D721Med (cell line): ENCODE measurements around the gene ATP8B1.

Experiments
- DNase-seq: peaks from one replicate; pipeline ENCODE4 v3.0.0; 2011; ENCODE audit warnings: low spot score; ENCODE audit not compliant: insufficient read length
- FAIRE-seq: peaks from 2 replicates; lab custom pipeline; 2011; peaks lifted over from hg19 to GRCh38; lab: Jason Lieb, UNC
- TF ChIP-seq, protein P1 (sequence below): IDR thresholded peaks from 2 replicates; pipeline ENCODE4 v1.5.1; 2012; ENCODE audit warnings: mild to moderate bottlenecking, control low read depth; ENCODE audit not compliant: insufficient read depth; ENCODE audit errors: missing control alignments

The ATP8B1 gene

DNA sequence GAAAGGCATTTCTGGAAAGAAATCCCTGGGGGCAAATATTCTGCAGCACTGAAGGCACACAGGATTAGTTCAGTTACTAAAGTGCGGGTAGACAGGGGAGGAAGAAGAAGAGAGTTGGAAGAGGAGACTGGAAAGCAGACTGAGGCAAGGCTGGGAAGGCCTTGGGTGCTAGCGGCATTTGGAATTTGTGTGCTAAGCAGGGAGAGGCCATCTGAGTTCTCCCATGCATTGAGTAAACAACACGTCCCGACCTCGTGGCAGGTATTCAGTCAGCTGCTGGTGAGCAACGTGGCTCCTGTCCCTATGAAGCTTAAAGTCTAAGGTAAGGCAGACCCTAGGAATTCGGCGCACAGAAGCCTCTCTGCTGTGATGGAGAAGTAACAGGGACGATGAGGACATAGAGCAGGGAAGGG is 30.7 kb downstream of the ATP8B1 start:
- TF ChIP-seq, protein P1, sequence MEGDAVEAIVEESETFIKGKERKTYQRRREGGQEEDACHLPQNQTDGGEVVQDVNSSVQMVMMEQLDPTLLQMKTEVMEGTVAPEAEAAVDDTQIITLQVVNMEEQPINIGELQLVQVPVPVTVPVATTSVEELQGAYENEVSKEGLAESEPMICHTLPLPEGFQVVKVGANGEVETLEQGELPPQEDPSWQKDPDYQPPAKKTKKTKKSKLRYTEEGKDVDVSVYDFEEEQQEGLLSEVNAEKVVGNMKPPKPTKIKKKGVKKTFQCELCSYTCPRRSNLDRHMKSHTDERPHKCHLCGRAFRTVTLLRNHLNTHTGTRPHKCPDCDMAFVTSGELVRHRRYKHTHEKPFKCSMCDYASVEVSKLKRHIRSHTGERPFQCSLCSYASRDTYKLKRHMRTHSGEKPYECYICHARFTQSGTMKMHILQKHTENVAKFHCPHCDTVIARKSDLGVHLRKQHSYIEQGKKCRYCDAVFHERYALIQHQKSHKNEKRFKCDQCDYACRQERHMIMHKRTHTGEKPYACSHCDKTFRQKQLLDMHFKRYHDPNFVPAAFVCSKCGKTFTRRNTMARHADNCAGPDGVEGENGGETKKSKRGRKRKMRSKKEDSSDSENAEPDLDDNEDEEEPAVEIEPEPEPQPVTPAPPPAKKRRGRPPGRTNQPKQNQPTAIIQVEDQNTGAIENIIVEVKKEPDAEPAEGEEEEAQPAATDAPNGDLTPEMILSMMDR: no peak
- DNase-seq (no peak), FAIRE-seq (no peak)

DNA sequence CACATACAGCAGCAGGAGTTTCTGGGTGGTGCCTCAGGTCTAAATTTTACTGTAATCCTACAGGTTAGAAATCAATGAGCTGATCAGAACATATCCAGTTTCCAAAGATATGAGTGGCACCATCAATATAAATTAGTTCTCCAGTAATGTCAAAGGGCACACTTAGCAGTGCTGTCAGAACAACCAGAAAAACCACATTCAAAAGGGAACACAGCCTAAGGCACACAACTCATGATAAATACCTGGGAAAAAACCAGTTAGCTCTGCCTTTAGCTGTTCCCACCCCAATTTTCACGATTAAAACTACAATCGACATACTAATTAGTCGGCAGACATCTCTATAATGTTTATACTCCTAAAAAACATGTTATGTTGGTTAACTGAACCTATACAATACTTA is 31.5 kb downstream of the ATP8B1 start:
- FAIRE-seq (no peak), DNase-seq (no peak)
- TF ChIP-seq, protein P1: no peak

DNA sequence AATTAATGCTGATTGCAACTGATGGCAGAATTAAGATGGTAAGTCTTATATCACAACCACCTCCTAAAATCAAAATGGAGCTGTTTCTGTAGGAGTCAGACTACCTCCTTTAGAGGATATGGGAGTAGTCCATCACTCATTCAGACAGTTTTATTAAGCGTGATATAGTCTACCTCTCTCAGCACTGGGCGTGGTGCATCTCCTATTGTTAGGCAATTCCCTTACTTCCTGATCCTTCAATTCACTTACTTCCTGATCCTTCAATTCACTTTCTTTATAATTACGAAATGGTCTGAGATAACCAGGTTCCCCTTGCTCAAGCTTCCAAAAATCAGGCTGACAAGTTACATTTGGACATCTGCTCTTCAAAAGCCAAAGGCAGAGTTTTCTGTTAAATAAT is 31.9 kb downstream of the ATP8B1 start:
- TF ChIP-seq, protein P1: no peak
- DNase-seq (no peak), FAIRE-seq (peak; percentile 93)

DNA sequence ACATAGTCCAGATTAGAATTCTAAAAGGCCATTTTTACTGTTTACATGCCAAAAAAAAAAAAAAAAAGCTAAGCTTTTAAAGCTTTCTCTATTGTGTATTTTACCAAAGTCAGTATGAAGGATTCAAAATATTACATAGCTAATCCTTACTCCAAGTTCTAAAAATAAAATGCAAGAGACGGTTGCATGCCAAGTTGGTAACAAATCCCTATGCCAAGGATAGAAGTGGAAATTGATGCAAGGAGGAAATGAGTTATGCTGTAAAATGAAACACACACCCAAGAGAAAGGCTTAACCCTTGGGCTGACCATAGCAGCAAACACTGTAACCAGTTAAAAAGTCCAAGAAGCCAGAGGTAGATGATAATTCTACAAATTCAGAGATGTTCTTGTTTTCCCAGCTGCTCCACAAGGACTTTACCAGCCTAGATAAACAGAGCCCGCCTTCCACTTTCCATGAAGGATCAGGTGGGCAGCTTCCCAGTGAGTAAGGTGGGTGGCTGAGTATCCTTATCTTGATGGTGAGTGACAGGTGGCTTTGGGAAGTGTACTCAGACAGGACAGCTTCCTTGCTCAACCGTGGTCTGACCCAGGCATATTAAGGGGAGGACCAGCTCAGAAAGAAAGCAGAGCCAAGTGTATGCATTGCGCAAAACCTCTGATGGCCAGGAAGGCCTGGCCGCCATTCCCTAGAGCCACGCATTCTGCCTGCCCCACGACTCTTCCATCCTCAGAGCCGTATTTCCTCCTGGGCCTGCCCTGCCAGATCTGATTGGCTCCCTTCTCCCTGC is 34.4 kb downstream of the ATP8B1 start:
- TF ChIP-seq, protein P1: no peak
- peak; percentile 93 for FAIRE-seq
- DNase-seq: no peak

DNA sequence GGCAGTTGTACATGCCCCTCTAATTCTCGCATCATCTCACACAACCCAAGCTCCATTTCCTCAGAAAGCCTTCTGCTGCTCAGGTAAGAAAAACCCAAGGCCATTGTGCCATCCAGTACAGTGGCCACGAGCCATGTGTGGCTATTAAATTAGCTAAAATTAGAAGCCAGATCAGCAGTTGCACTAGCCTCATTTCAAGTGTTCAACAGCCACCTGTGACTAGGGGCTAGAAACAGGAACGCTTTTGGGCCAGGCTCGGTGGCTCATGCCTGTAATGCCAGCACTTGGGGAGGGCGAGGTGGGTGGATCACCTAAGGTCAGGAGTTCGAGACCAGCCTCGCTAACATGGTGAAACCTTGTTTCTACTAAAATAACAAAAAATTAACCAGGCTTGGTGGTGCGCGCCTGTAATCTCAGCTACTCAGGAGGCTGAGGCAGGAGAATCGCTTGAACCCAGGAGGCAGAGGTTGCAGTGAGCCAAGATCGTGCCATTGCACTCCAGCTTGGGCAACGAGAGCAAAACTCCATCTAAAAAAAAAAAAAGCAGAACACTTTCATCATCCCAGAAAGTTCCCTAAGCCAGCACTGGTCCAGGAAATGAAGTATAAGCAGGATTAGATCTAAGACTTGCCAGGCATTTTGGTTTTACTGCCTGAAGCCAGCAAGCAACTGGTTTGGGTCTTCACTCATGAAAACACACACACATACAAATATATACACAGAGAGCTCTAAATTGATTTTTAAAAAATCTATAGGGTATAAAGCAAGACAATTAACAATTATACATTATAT is 35.7 kb downstream of the ATP8B1 start:
- DNase-seq (no peak), FAIRE-seq (peak; percentile 51)
- TF ChIP-seq, protein P1: no peak

DNA sequence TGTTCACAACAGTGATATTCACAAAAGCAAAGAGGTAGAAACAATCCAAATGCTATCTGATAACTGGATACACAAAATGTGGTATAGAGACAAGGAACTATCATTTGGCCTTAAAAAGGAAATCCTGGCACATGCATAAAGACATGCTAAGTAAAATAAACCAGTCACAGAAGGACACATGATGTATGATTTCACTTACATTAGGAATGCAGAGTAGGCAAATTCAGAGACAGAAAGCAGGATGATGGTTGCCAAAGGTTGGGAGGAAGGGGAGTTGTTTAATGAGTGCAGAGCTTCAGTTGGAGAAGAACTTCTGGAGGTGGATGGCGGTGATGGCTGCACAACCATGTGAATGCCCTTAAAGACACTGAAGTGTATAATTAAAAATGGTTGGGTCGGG is 38.1 kb downstream of the ATP8B1 start:
- peak; percentile 99 for FAIRE-seq
- no peak for DNase-seq
- TF ChIP-seq, protein P1: no peak
